GM19240 (cell line): ENCODE data around the gene PLPP1.

Experiments used
- DNase-seq: peaks from one replicate; pipeline ENCODE4 v3.0.0; 2011; ENCODE audit warnings: low spot score; ENCODE audit not compliant: insufficient read length

PLPP1 gene

GRCh38 chr5:55534436-55535198, at the start of gene PLPP1:
PLPP1 (minus strand) TSS chr5:55534964; CDS start chr5:55534629, 335 bp downstream.
- DNase-seq = peak; percentile 68

DNA sequence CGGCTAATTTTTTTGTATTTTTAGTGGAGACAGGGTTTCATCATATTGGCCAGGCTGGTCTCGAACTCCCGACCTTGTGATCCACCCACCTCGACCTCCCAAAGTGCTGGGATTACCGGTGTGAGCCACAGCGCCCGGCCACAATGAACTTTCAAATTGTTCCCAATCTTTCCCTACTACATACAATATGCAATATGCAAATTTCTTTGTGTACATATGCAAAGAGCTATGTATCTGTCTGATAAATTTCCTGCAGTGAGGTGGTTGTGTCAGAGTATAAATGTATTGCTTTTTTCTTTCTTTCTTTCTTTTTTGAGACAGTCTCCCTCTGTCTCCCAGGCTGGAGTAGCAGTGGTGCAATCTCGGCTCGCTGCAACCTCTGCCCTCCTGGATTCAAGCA, 48.8 kb upstream of the PLPP1 start:
- DNase-seq = no peak

DNA sequence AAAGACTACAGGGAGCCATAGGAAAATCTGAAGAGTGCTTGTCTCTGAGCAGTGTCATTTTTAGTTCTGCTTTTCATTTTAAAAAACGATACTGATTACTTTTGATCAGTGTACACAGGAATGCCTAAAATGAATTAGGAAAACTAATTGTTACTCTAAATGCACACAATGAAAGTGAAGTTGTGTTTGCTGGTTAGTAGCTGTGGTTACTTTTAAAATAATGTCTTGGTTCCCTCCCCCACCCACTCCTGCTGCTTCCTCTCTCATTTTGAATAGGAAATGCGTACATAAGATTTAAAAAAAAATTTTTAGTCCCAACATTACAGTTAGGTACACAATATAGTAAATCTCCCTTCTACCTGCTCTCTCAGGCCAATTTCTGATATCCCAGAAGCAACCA, 47.5 kb upstream of the PLPP1 start:
- no peak for DNase-seq

GRCh38 chr5:55580042-55580441, 45.3 kb upstream of the PLPP1 start:
- no peak for DNase-seq

DNA sequence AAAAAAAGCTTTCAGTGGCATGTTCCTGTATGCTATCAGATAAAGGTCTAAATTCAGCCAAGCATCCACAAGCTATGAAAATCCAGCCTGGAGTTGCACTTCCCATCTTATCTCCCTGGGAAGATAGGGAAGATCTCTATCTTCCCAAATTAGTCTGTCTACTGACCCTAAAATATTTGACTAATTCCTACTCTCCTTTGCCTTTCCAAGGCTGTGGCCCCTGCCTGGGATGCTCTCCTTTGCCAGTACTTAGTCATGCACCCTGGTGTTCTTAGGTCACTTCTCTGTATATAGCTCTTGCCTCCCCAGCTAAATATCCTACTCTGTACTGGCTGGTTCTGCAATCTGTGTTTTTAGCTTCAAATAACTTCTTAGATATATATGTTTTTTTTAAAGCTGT, 44.0 kb upstream of the PLPP1 start:
- DNase-seq = no peak

DNA sequence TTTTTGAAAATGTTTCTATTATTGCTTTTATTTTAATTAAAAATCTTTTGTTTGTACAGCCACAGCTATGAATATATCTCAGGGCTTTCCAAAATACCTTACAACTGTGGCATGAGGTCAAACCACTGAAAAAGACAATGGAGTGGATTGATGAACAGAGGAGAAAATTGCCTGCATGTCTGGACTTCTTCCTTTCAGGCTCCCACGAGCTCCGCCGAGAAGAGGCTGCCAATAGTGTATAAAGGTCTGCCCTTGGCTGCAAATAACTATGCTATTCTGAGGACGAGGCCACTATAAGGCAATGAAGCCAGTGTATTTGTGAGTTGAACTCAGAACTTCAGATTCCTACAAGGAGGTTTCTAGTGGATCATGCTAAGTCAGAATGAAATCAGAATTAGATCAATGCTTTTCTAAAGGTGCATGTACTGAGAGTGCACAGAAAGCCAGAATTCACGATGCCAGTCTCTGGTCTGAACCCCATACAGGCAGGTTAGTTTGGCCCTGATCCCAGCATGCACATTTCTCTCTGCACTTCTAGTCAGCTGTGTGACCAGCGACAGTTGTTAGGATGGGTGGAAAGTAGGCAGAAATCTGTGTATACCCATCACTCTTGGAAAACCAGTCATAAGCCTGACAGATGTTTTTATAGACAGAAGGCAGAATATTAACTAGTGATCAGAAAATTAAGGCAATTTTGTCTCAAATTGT, 42.7 kb upstream of the PLPP1 start:
- no peak for DNase-seq

DNA sequence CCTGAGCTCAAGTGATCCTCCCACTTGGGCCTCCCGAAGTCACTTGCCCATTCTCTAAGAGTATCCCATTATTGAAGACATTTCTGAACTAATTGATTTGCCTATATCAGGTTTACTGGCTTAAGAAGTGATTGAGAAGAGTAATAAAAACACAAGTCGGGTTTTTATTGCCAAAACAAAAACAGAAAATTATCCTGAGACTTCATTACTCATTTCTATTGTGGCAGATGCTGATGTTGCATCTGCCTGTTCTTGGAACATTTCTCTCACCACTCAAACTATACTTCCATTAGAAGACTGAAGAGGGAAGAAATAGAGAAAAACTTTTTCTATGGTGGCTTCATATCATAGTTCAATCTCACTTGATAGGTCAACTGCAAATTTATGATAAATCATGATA, 41.9 kb upstream of the PLPP1 start:
- DNase-seq = no peak

- DNase-seq = no peak
These were observed 41.2 kb upstream of the PLPP1 start for GRCh38 chr5:55575815-55576583.

GRCh38 chr5:55572600-55572999, 37.8 kb upstream of the PLPP1 start:
- DNase-seq = no peak

DNA sequence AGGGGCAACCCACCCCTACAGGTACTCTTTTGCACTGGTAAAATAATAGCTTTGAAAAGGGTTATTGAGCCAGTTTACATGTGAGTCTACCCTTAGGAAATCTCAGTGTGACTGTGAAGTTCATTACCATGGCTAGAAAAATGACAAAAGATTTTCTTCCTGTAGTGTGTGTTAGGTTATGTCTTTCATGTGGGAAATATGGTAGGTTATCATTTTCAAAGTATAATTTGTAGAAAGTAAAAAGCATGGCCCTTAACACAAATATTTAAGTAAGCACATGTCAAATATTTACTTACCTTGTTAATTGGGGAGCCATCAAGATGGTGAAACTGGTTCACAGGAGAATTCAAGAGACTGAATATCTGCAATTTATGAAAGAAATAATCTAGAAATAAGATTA, 37.3 kb upstream of the PLPP1 start:
- DNase-seq = no peak

DNA sequence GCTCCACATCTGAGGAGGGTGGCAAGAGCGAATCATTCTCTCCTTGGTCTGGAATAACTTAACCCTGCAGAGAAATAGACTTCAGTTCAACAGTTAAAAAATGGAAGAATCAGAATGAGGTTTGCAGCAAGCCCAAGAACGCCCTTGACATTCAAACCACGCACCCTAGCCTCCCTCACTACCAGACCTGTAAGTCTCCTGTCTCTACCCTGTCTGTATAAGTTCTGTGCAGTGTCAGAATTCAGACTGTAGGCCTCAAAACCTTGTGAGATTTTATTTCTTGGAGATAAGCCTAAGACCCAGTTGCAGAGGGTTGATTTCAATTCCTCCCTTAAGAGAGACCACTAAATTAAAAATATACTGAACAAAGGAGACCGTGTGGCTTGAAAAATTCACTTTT, 35.8 kb upstream of the PLPP1 start:
- no peak for DNase-seq

DNA sequence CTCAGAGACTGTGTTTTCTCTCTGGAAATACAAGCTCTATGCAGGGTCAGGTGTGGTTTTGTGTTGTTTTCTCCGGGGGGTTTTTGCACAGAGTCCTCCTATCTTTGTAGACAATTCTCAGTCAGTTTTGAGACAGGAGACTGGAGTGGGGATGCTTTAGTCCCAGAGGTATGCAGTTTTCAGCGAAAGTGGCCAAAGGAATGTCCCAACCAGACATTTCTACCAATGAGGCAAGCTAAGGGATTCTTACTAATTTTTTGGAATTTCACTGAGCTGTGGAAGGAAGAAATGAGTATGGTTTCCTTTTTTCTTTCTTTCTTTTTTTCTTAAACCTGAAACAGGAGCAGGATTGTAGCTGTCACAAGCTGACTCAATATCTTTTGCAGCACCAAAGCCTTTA, 35.3 kb upstream of the PLPP1 start:
- DNase-seq = no peak

DNA sequence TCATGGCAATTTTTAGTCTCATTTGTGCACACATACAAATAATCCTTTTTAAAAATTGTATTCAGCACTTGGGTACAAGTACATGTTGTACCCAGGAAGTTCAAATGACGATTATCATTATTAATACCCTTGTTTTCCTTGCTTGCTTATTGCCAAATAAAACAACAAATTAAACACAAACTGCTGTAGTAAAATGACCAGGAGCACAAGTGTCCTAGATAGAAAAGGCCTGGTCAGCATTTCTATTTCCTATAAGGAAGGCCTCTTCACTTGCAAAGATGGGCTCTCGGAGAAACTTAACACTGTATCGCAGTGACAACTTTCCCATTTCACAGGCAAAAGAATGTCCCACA, 34.7 kb upstream of the PLPP1 start:
- no peak for DNase-seq

- no peak for DNase-seq
These were observed 34.1 kb upstream of the PLPP1 start for GRCh38 chr5:55568654-55569512.

DNA sequence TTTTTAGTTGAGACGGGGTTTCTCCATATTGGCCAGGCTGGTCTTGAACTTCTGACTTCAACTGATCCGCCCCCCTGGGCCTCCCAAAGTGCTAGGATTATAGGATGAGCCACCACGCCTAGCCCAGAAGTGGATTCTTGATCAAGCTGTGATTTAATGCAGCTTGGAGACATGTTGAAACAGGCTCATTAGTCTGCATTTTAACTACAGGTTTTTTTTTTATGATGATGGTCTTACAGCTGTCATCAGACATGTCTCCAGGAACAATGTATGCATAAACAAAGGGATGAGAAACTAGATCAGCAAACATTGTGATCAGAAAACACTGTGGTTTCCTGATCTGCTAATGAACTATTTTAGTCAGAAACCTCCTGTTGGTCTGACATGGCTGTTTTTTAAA, 30.0 kb upstream of the PLPP1 start:
- no peak for DNase-seq

- no peak for DNase-seq
These were observed 23.7 kb upstream of the PLPP1 start for GRCh38 chr5:55558484-55558883.

DNA sequence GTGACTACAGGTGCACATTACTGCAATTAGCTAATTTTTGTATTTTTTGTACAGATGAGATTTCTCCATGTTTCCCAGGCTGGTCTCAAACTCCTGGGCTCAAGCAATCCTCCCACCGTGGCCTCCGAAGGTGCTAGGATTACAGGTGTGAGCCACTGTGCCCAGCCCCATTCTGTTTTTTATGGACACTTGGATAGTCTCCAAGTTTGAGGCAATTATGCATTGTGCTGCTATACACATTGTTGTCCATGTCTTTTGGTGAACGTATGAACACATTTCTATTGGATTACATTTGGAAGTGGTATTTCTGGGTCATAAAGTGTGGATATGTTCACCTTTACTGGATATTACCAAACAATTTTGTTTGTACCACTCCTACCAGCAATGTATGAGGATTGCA, 22.4 kb upstream of the PLPP1 start:
- DNase-seq = no peak

GRCh38 chr5:55554585-55555202, 19.9 kb upstream of the PLPP1 start:
- no peak for DNase-seq

GRCh38 chr5:55551904-55552303, 17.1 kb upstream of the PLPP1 start:
- DNase-seq = no peak

- no peak for DNase-seq
These were observed 16.6 kb upstream of the PLPP1 start for GRCh38 chr5:55551358-55551757.

- DNase-seq = no peak
These were observed 13.0 kb upstream of the PLPP1 start for GRCh38 chr5:55547781-55548180.
